ENCODE measurements around the gene GRIK3. TPM values are rescaled to one million over a fixed set of nuclear protein-coding genes. Genes with fewer than 3 reads are reported as not detected.
"Not testable (repeated sequence)": the region's sequence is repeated elsewhere in the genome, so short reads cannot be mapped to it uniquely, and the experiment has no call there.

Gene GRIK3
- total and polyA plus RNA-seq, 12 donors: 0.09 to 3.1 (median 0.69) TPM

GRCh38 chr1:36900128-36900527 is 134.2 kb downstream of the GRIK3 start:
- intact Hi-C loops (cut with DNase I): no loop called here
- no peaks in the 10 kb centered on the region for H3K4me1 ChIP-seq (replicated peaks in 1 of 2)
- WGBS, 4 donors: 47 to 77% (median 61%) methylated on average over 1 of the region's 1 CpG
- H3K27me3 ChIP-seq: no peaks in the 10 kb centered on the region
- no peak overlapping the region for H3K4me3 ChIP-seq
- TF ChIP-seq POLR2A (IDR thresholded peaks at IDR 0.05) (no peak), CTCF (IDR thresholded peaks at IDR 0.05) (no peak)
- no peak for DNase-seq
- no peak overlapping the region for H3K27ac ChIP-seq
- no peaks in the 10 kb centered on the region for H3K36me3 ChIP-seq (replicated peaks in 1 of 2)
- H3K9me3 ChIP-seq (replicated peaks in 1 of 3): peaks cover 0 to 6% (median 0%) of the 10 kb centered on the region in 3 donors

- H3K27ac ChIP-seq; H3K4me1 ChIP-seq (replicated peaks in 1 of 2); DNase-seq; H3K4me3 ChIP-seq; H3K36me3 ChIP-seq (replicated peaks in 1 of 2); H3K9me3 ChIP-seq (replicated peaks in 1 of 3); H3K27me3 ChIP-seq; intact Hi-C loops (cut with DNase I): not testable (repeated sequence)
Observed at GRCh38 chr1:36897813-36898212, 136.5 kb downstream of the GRIK3 start.

GRCh38 chr1:36894824-36895223 is 139.5 kb downstream of the GRIK3 start:
- Histone ChIP-seq H3K4me1 (replicated peaks in 1 of 2) (no peaks in the 10 kb centered on the region), H3K9me3 (replicated peaks in 1 of 3) (peaks cover 0 to 6% (median 0%) of the 10 kb centered on the region in 3 donors), H3K27me3 (peaks cover 6% of the 10 kb centered on the region), H3K4me3 (no peak overlapping the region), H3K36me3 (replicated peaks in 1 of 2) (no peaks in the 10 kb centered on the region), H3K27ac (no peak overlapping the region)
- intact Hi-C loops (cut with DNase I): no loop called here
- WGBS, 4 donors: 54 to 61% (median 59%) methylated on average over 3 of the region's 3 CpGs
- no peak for TF ChIP-seq POLR2A (IDR thresholded peaks at IDR 0.05)
- no peak for TF ChIP-seq CTCF (IDR thresholded peaks at IDR 0.05)
- no peak for DNase-seq

GRCh38 chr1:36890776-36891175 is 143.5 kb downstream of the GRIK3 start:
- DNase-seq: peak in 1 of 7 donors; percentile 23

GRCh38 chr1:36889478-36890226 is 144.7 kb downstream of the GRIK3 start:
- Histone ChIP-seq H3K36me3 (replicated peaks in 1 of 2) (no peaks in the 10 kb centered on the region), H3K4me3 (no peak overlapping the region), H3K4me1 (replicated peaks in 1 of 2) (no peaks in the 10 kb centered on the region), H3K9me3 (replicated peaks in 1 of 3) (no peaks in the 10 kb centered on the region), H3K27me3 (peaks cover 6% of the 10 kb centered on the region), H3K27ac (no peak overlapping the region)
- TF ChIP-seq CTCF (IDR thresholded peaks at IDR 0.05) (no peak), POLR2A (IDR thresholded peaks at IDR 0.05) (no peak)
- intact Hi-C loops (cut with DNase I): no loop called here
- WGBS, 4 donors: 61 to 75% (median 62%) methylated on average over 7 of the region's 7 CpGs
- peak in 1 of 7 donors; percentile 27 for DNase-seq

More at GRCh38 chr1:36890776-36891175, 143.5 kb downstream of the GRIK3 start:
- no peaks in the 10 kb centered on the region for H3K9me3 ChIP-seq (replicated peaks in 1 of 3)
- H3K36me3 ChIP-seq (replicated peaks in 1 of 2): no peaks in the 10 kb centered on the region
- H3K27ac ChIP-seq: no peak overlapping the region
- peaks cover 6% of the 10 kb centered on the region for H3K27me3 ChIP-seq
- no peak for TF ChIP-seq POLR2A (IDR thresholded peaks at IDR 0.05)
- WGBS, 4 donors: 38 to 52% (median 48%) methylated on average over 6 to 9 of the region's 9 CpGs
- no peaks in the 10 kb centered on the region for H3K4me1 ChIP-seq (replicated peaks in 1 of 2)
- intact Hi-C loops (cut with DNase I): no loop called here
- no peak overlapping the region for H3K4me3 ChIP-seq
